CD8-positive, alpha-beta memory T cell (primary cell): ENCODE data around the gene SCGB1C1. TPM values are rescaled to one million over a fixed set of nuclear protein-coding genes. Genes with fewer than 3 reads are reported as not detected.
A peak's percentile ranks its signal among the peaks of the same experiment; 100 is the strongest.
"Not testable (repeated sequence)": the region's sequence is repeated elsewhere in the genome, so short reads cannot be mapped to it uniquely, and the experiment has no call there.

Source experiments
- CTCF ChIA-PET: fragments of 350-600 bp; sonication (Branson Sonifier 250); formaldehyde crosslinking; loops from one replicate; lab custom pipeline; 2021; ENCODE audit warnings: antibody characterized with exemption; lab: Charles Lee
- POLR2A ChIA-PET: fragments of 350-600 bp; sonication (Branson Sonifier 250); formaldehyde crosslinking; loops from one replicate; lab custom pipeline; 2021; ENCODE audit warnings: antibody characterized with exemption; lab: Charles Lee
- DNase-seq, 5 donors: peaks; one replicate each; pipeline versions ENCODE4 v3.0.0 to v3.0.0-alpha.2; 2020 to 2022; ENCODE audit warnings: mixed read lengths in 1 of 5
- H3K27ac ChIP-seq: one replicate; pipeline ENCODE4 v1.7.0; 2013; ENCODE audit warnings: low read depth, mild to moderate bottlenecking, low read length, moderate library complexity
- H3K27me3 ChIP-seq: 2 replicates; pipeline ENCODE4 v1.7.0; 2013; ENCODE audit warnings: low read length, mild to moderate bottlenecking; ENCODE audit not compliant: insufficient read depth, poor library complexity, severe bottlenecking
- H3K36me3 ChIP-seq: 2 replicates; pipeline ENCODE4 v1.7.0; 2013; ENCODE audit warnings: mild to moderate bottlenecking, low read length, moderate library complexity; ENCODE audit not compliant: insufficient read depth
- H3K4me1 ChIP-seq: 2 replicates; pipeline ENCODE4 v1.7.0; 2013; ENCODE audit warnings: mild to moderate bottlenecking, low read length, moderate library complexity; ENCODE audit not compliant: insufficient read depth
- H3K4me3 ChIP-seq: 2 replicates; pipeline ENCODE4 v1.7.0; 2013; ENCODE audit warnings: mild to moderate bottlenecking, low read length
- H3K9me3 ChIP-seq: 2 replicates; pipeline ENCODE4 v1.7.0; 2013; ENCODE audit warnings: mild to moderate bottlenecking, low read length
- H3K27ac Mint-ChIP-seq, 8 donors: one replicate each; pipeline ENCODE4 v1.8.0; 2020 to 2021; ENCODE audit warnings: mixed read lengths in 8 of 8, mild to moderate bottlenecking in 6 of 8, inconsistent platforms in 3 of 8, moderate library complexity in 3 of 8
- H3K27me3 Mint-ChIP-seq, 2 donors: one replicate each; pipeline ENCODE4 v1.8.0; 2020 to 2021; ENCODE audit warnings: mixed read lengths in 2 of 2, mild to moderate bottlenecking in 1 of 2, moderate library complexity in 1 of 2
- H3K36me3 Mint-ChIP-seq, 3 donors: one replicate each; pipeline ENCODE4 v1.8.0; 2020 to 2021; ENCODE audit warnings: mixed read lengths in 3 of 3, inconsistent platforms in 1 of 3, mild to moderate bottlenecking in 1 of 3
- H3K4me1 Mint-ChIP-seq, 3 donors: one replicate each; pipeline ENCODE4 v1.8.0; 2020 to 2021; ENCODE audit warnings: mixed read lengths in 3 of 3, inconsistent platforms in 1 of 3, mild to moderate bottlenecking in 1 of 3
- H3K4me3 Mint-ChIP-seq, 7 donors: one replicate each; pipeline ENCODE4 v1.8.0; 2020 to 2021; ENCODE audit warnings: mixed read lengths in 7 of 7, mild to moderate bottlenecking in 6 of 7, moderate library complexity in 4 of 7, inconsistent platforms in 2 of 7
- H3K9me3 Mint-ChIP-seq, 5 donors: one replicate each; pipeline ENCODE4 v1.8.0; 2020 to 2022; ENCODE audit warnings: mixed read lengths in 5 of 5, mild to moderate bottlenecking in 3 of 5, moderate library complexity in 2 of 5, inconsistent platforms in 1 of 5
- polyA plus RNA-seq: library from polyadenylated mRNA; unstranded; fragments of 300-500 nt; fragmentation: Illumina TruSeq; gene quantifications from one replicate; pipeline ENCODE4 v1.2.3, GENCODE V29; 2021
- total RNA-seq, 2 experiments: library from RNA; stranded (reverse); gene quantifications; one replicate each; pipeline ENCODE4 v1.2.3, GENCODE V29; 2021

Gene SCGB1C1
- total and polyA plus RNA-seq, 3 experiments from 2014 or later, result not detected

DNA sequence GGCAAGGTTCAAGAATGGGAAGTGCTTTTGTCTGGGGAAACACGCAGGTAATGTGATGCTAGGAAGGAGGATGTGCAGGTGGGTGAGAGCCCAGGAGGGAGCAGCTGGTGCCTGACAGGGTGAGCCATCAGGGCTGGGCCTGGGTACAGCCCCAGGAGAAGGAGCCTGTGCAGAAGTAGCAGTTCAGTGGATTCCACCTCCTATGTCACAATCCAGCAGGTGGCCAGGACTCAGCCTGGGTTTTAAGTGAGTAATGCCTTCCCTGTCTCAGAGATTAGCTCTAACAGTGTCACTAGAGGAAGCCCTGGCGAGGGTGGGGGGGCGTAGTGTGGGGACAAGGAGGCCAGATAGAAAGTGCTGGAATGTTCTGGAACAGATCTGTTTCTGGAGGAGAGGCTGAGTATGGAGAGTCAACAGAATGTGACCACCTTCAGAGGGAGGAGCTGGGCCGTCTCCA is 22.7 kb downstream of the SCGB1C1 start:
- H3K36me3 ChIP-seq, result peaks cover 41% of the 10 kb centered on the region
- peak overlapping the region in 4 of 8 donors; percentile 17 to 70 (median 56) for H3K27ac Mint-ChIP-seq
- H3K27me3 ChIP-seq, result no peaks in the 10 kb centered on the region
- CTCF ChIA-PET, result interaction anchor here (0.7 to 2.4 kb wide), 2 partner anchors 8 to 35 kb away, joined by 3 to 9 read pairs; partner anchors contain the start of genes BET1L and RIC8A
- POLR2A ChIA-PET, result no interaction called here
- H3K27me3 Mint-ChIP-seq, result no peaks in the 10 kb centered on the region
- no peaks in the 10 kb centered on the region for H3K9me3 Mint-ChIP-seq
- H3K4me3 Mint-ChIP-seq, result no peak overlapping the region
- peaks cover 4 to 9% (median 8%) of the 10 kb centered on the region in 3 donors for H3K4me1 Mint-ChIP-seq
- H3K36me3 Mint-ChIP-seq, result peaks cover 0 to 69% (median 12%) of the 10 kb centered on the region in 3 donors
- no peak overlapping the region for H3K4me3 ChIP-seq
- no peaks in the 10 kb centered on the region for H3K9me3 ChIP-seq
- peaks cover 2% of the 10 kb centered on the region for H3K4me1 ChIP-seq
- no peak overlapping the region for H3K27ac ChIP-seq
- no peak for DNase-seq

DNA sequence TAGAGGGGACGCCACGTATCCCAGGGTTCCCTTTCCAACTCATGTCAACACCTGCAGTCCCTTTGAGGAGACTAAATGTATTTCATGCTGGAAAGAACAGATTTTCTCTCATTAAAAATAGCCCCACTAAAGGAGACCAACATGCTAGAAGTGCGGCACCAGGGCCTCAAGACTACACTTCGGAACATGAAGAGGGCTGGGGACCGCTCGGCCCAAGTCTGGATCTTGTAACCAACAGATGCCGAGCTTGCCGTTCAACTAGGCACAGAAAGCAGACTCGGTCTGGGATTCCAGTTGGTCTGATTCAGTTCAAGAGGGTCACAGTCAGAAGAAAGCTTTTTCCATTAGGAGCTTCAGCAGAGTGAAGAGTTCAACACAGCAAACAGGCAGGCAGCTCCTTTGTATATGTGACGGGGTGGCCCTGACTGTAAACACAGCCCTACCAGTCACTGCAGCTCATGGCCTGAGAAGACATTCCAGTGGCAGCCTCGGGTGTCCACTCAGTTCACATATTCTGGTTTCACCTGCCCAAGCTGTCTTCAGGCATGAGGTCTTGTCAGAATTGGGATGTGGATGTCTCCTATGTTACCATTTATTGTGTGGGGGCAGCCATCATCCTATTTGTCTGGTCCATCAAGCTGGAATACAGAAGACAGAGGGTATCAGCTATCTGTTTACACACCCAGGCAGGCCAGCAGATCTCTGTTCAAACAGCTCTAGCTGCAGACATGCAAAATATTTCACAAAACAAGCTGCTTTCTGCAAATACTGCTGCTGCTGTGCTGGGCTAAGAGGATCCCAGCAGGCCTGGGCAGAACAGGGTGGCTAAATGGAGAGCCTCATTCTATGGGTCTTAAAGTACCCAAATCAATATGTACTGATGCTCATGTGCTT is 23.4 kb downstream of the SCGB1C1 start:
- no peak overlapping the region for H3K4me3 ChIP-seq
- Mint-ChIP-seq H3K27ac (peak overlapping the region in 6 of 8 donors; percentile 17 to 66 (median 42)), H3K27me3 (no peaks in the 10 kb centered on the region), H3K4me1 (peaks cover 2 to 8% (median 2%) of the 10 kb centered on the region in 3 donors), H3K36me3 (peaks cover 0 to 61% (median 12%) of the 10 kb centered on the region in 3 donors), H3K4me3 (no peak overlapping the region), H3K9me3 (no peaks in the 10 kb centered on the region)
- ChIA-PET CTCF (interaction anchor here (0.7 to 2.4 kb wide), 3 partner anchors 9 to 89 kb away, joined by 3 to 9 read pairs (median 3); partner anchors contain the start of genes BET1L and RIC8A), POLR2A (interaction anchor here (0.7 kb wide), 1 partner anchor 9 kb away, joined by 3 read pairs; the partner anchor contains the start of genes BET1L and RIC8A)
- H3K27me3 ChIP-seq, result no peaks in the 10 kb centered on the region
- no peak for DNase-seq
- H3K27ac ChIP-seq, result no peak overlapping the region
- no peaks in the 10 kb centered on the region for H3K4me1 ChIP-seq
- peaks cover 34% of the 10 kb centered on the region for H3K36me3 ChIP-seq
- H3K9me3 ChIP-seq, result no peaks in the 10 kb centered on the region

DNA sequence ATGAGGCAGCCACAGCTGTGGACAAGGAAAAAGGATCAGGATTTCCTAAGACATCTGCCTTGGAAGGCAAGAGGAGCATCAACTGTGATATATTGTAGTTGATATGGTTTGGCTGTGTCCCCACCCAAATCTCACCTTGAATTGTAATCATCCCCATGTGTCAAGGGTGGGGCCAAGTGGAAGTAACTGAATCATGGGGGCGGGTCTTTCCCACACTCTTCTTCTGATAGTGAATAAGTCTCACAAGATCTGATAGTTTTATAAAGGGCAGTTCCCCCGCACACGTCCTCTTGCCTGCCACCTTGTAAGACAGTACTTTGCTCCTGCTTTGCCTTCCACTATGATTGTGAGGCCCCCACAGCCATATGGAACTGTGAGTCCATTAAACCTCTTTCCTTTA is 24.8 kb downstream of the SCGB1C1 start:
- Mint-ChIP-seq H3K27me3 (no peaks in the 10 kb centered on the region), H3K27ac (peak overlapping the region in 4 of 8 donors; percentile 66 to 84 (median 76)), H3K36me3 (peaks cover 0 to 60% (median 12%) of the 10 kb centered on the region in 3 donors), H3K4me3 (peak overlapping the region in 1 of 7 donors; percentile 52), H3K4me1 (peaks cover 0 to 5% (median 0%) of the 10 kb centered on the region in 3 donors), H3K9me3 (no peaks in the 10 kb centered on the region)
- no peaks in the 10 kb centered on the region for H3K4me1 ChIP-seq
- ChIA-PET CTCF (interaction anchor here (0.9 to 2.4 kb wide), 2 partner anchors 33 to 87 kb away, joined by 3 to 9 read pairs; no protein-coding TSS in a partner anchor), POLR2A (no interaction called here)
- no peak for DNase-seq
- H3K27me3 ChIP-seq, result no peaks in the 10 kb centered on the region
- H3K4me3 ChIP-seq, result no peak overlapping the region
- peaks cover 20% of the 10 kb centered on the region for H3K36me3 ChIP-seq
- no peak overlapping the region for H3K27ac ChIP-seq
- H3K9me3 ChIP-seq, result no peaks in the 10 kb centered on the region

DNA sequence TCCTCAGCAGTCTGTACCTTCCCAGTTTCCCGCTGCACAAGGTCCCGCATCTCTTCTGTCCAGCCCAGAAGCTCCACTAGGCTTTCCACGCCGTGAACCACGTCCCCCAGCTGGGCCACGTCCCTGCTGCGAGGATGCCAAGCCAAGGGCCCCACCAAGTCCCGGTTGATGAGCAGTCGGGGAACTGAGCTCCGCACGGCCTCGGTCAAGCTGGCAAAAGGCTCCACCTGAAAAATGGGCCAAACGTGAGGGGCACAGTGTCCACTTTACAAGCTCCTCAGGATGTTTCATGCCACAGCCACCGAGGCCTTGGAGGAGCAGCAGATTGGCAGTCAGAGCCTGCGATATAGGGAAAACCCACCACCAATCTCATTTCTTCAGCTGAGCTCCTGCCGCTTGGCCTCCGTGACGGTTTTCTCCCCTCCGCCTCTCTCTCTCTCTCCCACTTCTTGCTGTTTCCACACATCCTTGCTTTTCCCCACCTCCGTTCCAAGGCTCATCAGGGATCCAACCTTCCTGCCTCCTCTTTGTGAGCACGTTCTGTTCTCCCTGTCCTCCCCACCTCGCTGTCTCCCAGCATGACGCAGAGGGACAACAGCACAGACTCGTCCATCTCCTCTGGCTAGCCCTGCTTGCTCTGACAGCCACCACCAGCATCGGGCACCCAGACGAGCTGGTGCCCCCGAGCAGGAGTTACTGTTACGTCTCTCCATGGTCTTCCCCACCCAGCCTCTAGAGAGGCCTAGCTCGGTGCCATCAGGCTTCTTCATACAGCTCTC is 26.1 kb downstream of the SCGB1C1 start:
- Mint-ChIP-seq H3K4me3 (no peak overlapping the region), H3K9me3 (peaks cover 0 to 1% (median 0%) of the 10 kb centered on the region in 5 donors)

DNA sequence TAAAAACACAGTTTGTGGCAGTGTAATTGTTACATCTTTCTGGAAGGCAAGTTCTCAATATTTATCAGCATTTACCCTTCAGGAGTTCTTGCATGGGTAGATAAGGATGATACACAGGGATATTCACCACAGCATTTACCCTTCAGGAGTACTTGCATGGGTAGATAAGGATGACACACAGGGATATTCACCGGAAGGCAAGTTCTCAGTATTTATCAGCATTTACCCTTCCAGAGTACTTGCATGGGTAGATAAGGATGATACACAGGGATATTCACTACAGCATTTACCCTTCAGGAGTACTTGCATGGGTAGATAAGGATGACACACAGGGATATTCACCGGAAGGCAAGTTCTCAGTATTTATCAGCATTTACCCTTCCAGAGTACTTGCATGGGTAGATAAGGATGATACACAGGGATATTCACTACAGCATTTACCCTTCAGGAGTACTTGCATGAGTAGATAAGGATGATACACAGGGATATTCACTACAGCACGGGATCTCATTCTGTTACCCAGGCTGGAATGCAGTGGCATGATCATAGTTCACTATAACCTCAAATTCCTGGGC is 27.9 kb downstream of the SCGB1C1 start:
- H3K4me3 Mint-ChIP-seq, DNase-seq, H3K27me3 ChIP-seq, H3K27ac ChIP-seq, H3K27me3 Mint-ChIP-seq, H3K27ac Mint-ChIP-seq, CTCF ChIA-PET, H3K4me3 ChIP-seq, H3K9me3 ChIP-seq, POLR2A ChIA-PET, H3K4me1 Mint-ChIP-seq, H3K9me3 Mint-ChIP-seq, H3K36me3 ChIP-seq, H3K4me1 ChIP-seq: not testable (repeated sequence)
- peaks cover 0 to 39% (median 7%) of the 10 kb centered on the region in 3 donors for H3K36me3 Mint-ChIP-seq

More for the DNA sequence above, 26.1 kb downstream of the SCGB1C1 start:
- Histone ChIP-seq H3K4me3 (no peak overlapping the region), H3K4me1 (no peaks in the 10 kb centered on the region), H3K36me3 (peaks cover 10% of the 10 kb centered on the region), H3K27me3 (no peaks in the 10 kb centered on the region), H3K27ac (no peak overlapping the region), H3K9me3 (no peaks in the 10 kb centered on the region)
- peaks cover 0 to 53% (median 9%) of the 10 kb centered on the region in 3 donors for H3K36me3 Mint-ChIP-seq
- no peak for DNase-seq
- no peaks in the 10 kb centered on the region for H3K27me3 Mint-ChIP-seq
- ChIA-PET CTCF (no interaction called here), POLR2A (no interaction called here)
- H3K4me1 Mint-ChIP-seq, result peaks cover 0 to 5% (median 0%) of the 10 kb centered on the region in 3 donors
- H3K27ac Mint-ChIP-seq, result peak overlapping the region in 3 of 8 donors; percentile 27 to 42 (median 30)

DNA sequence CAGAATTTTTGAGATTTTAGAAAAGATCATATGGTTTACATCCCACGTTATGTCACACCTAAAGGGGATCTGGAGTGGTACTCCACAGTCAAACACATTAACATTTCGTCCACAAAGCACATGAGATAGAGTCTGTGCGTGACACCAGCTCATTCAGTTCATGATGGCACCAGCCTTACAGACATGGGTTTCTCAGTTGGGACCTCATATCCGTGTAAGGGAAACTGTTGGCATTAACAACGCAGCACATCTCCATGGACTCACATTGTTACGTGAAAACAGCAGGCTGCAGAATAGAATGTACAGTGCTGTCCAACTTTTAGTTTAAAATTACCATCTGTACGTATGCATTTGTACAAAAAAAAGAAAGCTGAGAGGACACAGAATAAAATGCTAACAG is 28.7 kb downstream of the SCGB1C1 start:
- Mint-ChIP-seq H3K27me3 (no peaks in the 10 kb centered on the region), H3K4me1 (peaks cover 0 to 5% (median 0%) of the 10 kb centered on the region in 3 donors), H3K9me3 (peaks cover 0 to 1% (median 0%) of the 10 kb centered on the region in 5 donors), H3K36me3 (peaks cover 0 to 39% (median 7%) of the 10 kb centered on the region in 3 donors), H3K27ac (no peak overlapping the region), H3K4me3 (no peak overlapping the region)
- H3K4me1 ChIP-seq, result no peaks in the 10 kb centered on the region
- POLR2A ChIA-PET, result no interaction called here
- no peaks in the 10 kb centered on the region for H3K9me3 ChIP-seq
- no peak overlapping the region for H3K27ac ChIP-seq
- no peak for DNase-seq
- H3K36me3 ChIP-seq, result peaks cover 6% of the 10 kb centered on the region
- H3K27me3 ChIP-seq, result no peaks in the 10 kb centered on the region
- H3K4me3 ChIP-seq, result no peak overlapping the region
- CTCF ChIA-PET, result no interaction called here

DNA sequence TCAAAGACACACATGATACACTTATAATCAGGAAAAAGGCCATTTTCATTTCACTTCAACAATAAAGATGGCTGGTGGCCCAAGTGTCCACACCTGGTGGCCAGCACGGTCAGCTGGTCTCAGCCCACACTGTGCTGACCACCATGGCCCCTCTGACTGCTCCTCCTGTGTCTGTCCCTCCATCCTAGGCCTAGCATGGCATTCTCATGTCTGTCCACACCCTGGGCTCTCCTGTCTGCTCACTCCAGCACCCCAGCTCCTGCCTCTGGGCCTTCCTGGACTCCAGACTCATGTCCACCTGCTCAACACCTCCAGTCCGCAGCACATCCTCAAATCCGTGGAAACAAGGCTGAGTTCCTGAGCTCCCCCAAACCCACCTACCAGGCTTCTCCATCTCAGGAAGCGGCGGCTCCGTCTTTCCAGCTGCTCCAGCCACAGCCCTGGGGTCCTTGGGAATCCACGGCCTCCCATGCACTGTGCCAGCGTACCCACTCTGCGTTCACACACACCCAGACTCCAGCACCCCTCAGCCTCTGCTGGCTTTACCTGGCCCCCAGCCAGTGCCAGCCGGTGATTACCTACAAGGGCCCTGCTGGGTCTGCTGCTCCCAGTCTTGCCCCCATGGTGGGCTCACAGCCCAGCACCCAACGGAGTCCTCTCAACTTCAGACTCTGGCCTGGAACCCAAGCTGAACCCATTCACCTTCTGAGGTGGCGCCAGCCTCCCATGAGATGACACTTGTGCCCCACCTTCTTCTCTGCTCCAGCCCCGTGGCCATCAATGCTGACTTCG is 29.3 kb downstream of the SCGB1C1 start:
- no peak for DNase-seq
- ChIA-PET POLR2A (no interaction called here), CTCF (no interaction called here)
- Histone ChIP-seq H3K27ac (no peak overlapping the region), H3K27me3 (no peaks in the 10 kb centered on the region), H3K4me3 (no peak overlapping the region), H3K36me3 (peaks cover 6% of the 10 kb centered on the region), H3K9me3 (no peaks in the 10 kb centered on the region), H3K4me1 (no peaks in the 10 kb centered on the region)
- peak overlapping the region in 1 of 7 donors; percentile 2 for H3K4me3 Mint-ChIP-seq
- H3K27ac Mint-ChIP-seq, result peak overlapping the region in 2 of 8 donors; percentile 50 to 54
- H3K36me3 Mint-ChIP-seq, result peaks cover 0 to 39% (median 7%) of the 10 kb centered on the region in 3 donors
- peaks cover 0 to 1% (median 0%) of the 10 kb centered on the region in 5 donors for H3K9me3 Mint-ChIP-seq
- no peaks in the 10 kb centered on the region for H3K27me3 Mint-ChIP-seq
- peaks cover 0 to 5% (median 0%) of the 10 kb centered on the region in 3 donors for H3K4me1 Mint-ChIP-seq
